H9 (cell line): ENCODE measurements around the gene DOCK1. TPM values are rescaled to one million over a fixed set of nuclear protein-coding genes. Genes with fewer than 3 reads are reported as not detected.

Source experiments
- DNase-seq: peaks from one replicate; pipeline ENCODE4 v3.0.0-alpha.2; 2017
- H2AFZ ChIP-seq: one replicate; pipeline ENCODE4 v1.6.1; 2013; ENCODE audit warnings: mild to moderate bottlenecking, low read length, control low read depth, moderate library complexity
- H2AK5ac ChIP-seq: 2 replicates; pipeline ENCODE4 v1.6.1; 2013; ENCODE audit warnings: low read length, control low read depth, mixed read lengths; ENCODE audit not compliant: insufficient read length
- H2BK120ac ChIP-seq: one replicate; pipeline ENCODE4 v1.6.1; 2013; ENCODE audit warnings: low read depth, mild to moderate bottlenecking, low read length, control low read depth, inconsistent platforms; ENCODE audit not compliant: poor library complexity, severe bottlenecking
- H2BK12ac ChIP-seq: 2 replicates; pipeline ENCODE4 v1.6.1; 2013; ENCODE audit warnings: low read length, control low read depth, mixed read lengths, low read depth; ENCODE audit not compliant: insufficient read length
- H2BK15ac ChIP-seq: 2 replicates; pipeline ENCODE4 v1.6.1; 2013; ENCODE audit warnings: low read depth, low read length, control low read depth
- H2BK20ac ChIP-seq: one replicate; pipeline ENCODE4 v1.6.1; 2013; ENCODE audit warnings: low read depth, mild to moderate bottlenecking, low read length, control low read depth, inconsistent platforms; ENCODE audit not compliant: poor library complexity, severe bottlenecking
- H2BK5ac ChIP-seq: 2 replicates; pipeline ENCODE4 v1.6.1; 2013; ENCODE audit warnings: low read length, control low read depth, mixed read lengths; ENCODE audit not compliant: insufficient read length
- H3K14ac ChIP-seq: 2 replicates; pipeline ENCODE4 v1.6.1; 2013; ENCODE audit warnings: low read length, control low read depth; ENCODE audit not compliant: insufficient read depth
- H3K18ac ChIP-seq: 2 replicates; pipeline ENCODE4 v1.6.1; 2013; ENCODE audit warnings: low read depth, mild to moderate bottlenecking, mixed read lengths, low read length, control low read depth; ENCODE audit not compliant: insufficient read length
- H3K23ac ChIP-seq: 2 replicates; pipeline ENCODE4 v1.6.1; 2013; ENCODE audit warnings: low read length, control low read depth, mixed read lengths, low read depth; ENCODE audit not compliant: insufficient read length
- H3K23me2 ChIP-seq: 2 replicates; pipeline ENCODE4 v1.6.1; 2013; ENCODE audit warnings: low read depth, mild to moderate bottlenecking, mixed read lengths, low read length, control low read depth; ENCODE audit not compliant: insufficient read length, poor library complexity, severe bottlenecking
- H3K27ac ChIP-seq: 2 replicates; pipeline ENCODE4 v1.5.1; 2013; ENCODE audit warnings: low read length, control low read depth, mixed read lengths, low read depth; ENCODE audit not compliant: insufficient read length
- H3K27me3 ChIP-seq: 2 replicates; pipeline ENCODE4 v1.6.1; 2013; ENCODE audit warnings: low read length, control low read depth, inconsistent platforms; ENCODE audit not compliant: insufficient read depth
- H3K4ac ChIP-seq: 2 replicates; pipeline ENCODE4 v1.6.1; 2013; ENCODE audit warnings: low read depth, mild to moderate bottlenecking, control low read depth, inconsistent platforms, low read length, moderate library complexity
- H3K4me1 ChIP-seq: 2 replicates; pipeline ENCODE4 v1.6.1; 2013; ENCODE audit warnings: low read length, control low read depth, inconsistent platforms; ENCODE audit not compliant: insufficient read depth
- H3K4me2 ChIP-seq: 2 replicates; pipeline ENCODE4 v1.6.1; 2013; ENCODE audit warnings: low read length, control low read depth, mixed read lengths; ENCODE audit not compliant: insufficient read length, insufficient read depth
- H3K56ac ChIP-seq: 2 replicates; pipeline ENCODE4 v1.6.1; 2013; ENCODE audit warnings: low read depth, mild to moderate bottlenecking, mixed read lengths, low read length, control low read depth; ENCODE audit not compliant: insufficient read length
- H3K79me1 ChIP-seq: 2 replicates; pipeline ENCODE4 v1.6.1; 2013; ENCODE audit warnings: low read depth, mild to moderate bottlenecking, moderate library complexity, low read length, control low read depth, inconsistent platforms; ENCODE audit not compliant: insufficient read depth, poor library complexity, severe bottlenecking
- H3K79me2 ChIP-seq: 2 replicates; pipeline ENCODE4 v1.6.1; 2013; ENCODE audit warnings: low read length, control low read depth, inconsistent platforms; ENCODE audit not compliant: insufficient read depth
- H3K9ac ChIP-seq: 2 replicates; pipeline ENCODE4 v1.6.1; 2013; ENCODE audit warnings: low read length, control low read depth, mixed read lengths; ENCODE audit not compliant: insufficient read length; ENCODE audit errors: extremely low read depth
- H3K9me3 ChIP-seq: one replicate; pipeline ENCODE4 v1.6.1; 2013; ENCODE audit warnings: low read depth, low read length, inconsistent platforms; ENCODE audit not compliant: control insufficient read depth
- H3T11ph ChIP-seq: one replicate; pipeline ENCODE4 v1.6.1; 2013; ENCODE audit warnings: mild to moderate bottlenecking, low read length, control low read depth, inconsistent platforms
- H4K20me1 ChIP-seq: one replicate; pipeline ENCODE4 v1.6.1; 2013; ENCODE audit not compliant: control insufficient read depth, insufficient read length, insufficient read depth
- H4K5ac ChIP-seq: 2 replicates; pipeline ENCODE4 v1.6.1; 2013; ENCODE audit warnings: low read depth, mild to moderate bottlenecking, mixed read lengths, low read length, control low read depth; ENCODE audit not compliant: insufficient read length
- H4K8ac ChIP-seq: replicated peaks from 2 replicates; pipeline ENCODE4 v1.6.1; 2013; ENCODE audit warnings: low read length, control low read depth, mixed read lengths, low read depth; ENCODE audit not compliant: insufficient read length
- H4K91ac ChIP-seq: 2 replicates; pipeline ENCODE4 v1.6.1; 2013; ENCODE audit warnings: low read depth, mild to moderate bottlenecking, moderate library complexity, mixed read lengths, low read length, control low read depth; ENCODE audit not compliant: insufficient read length
- H3K27ac Mint-ChIP-seq, 3 experiments: 2 replicates in 2 of 3; 3 replicates in 1 of 3; pipeline ENCODE4 v1.8.0; 2020 to 2021; ENCODE audit warnings: mixed read lengths in 3 of 3, mild to moderate bottlenecking in 1 of 3, moderate library complexity in 1 of 3
- H3K27me3 Mint-ChIP-seq: 2 replicates; pipeline ENCODE4 v1.8.0; 2021; ENCODE audit warnings: low read depth, mild to moderate bottlenecking, moderate library complexity, mixed read lengths
- H3K36me3 Mint-ChIP-seq, 3 experiments: 2 replicates in 2 of 3; 3 replicates in 1 of 3; pipeline ENCODE4 v1.8.0; 2020 to 2021; ENCODE audit warnings: low read depth in 3 of 3, mixed read lengths in 3 of 3; ENCODE audit not compliant: insufficient read depth in 1 of 3
- H3K4me1 Mint-ChIP-seq, 2 experiments: 2 replicates each; pipeline ENCODE4 v1.8.0; 2020; ENCODE audit warnings: mixed read lengths in 2 of 2
- H3K4me3 Mint-ChIP-seq, 2 experiments: 2 replicates in 1 of 2; 3 replicates in 1 of 2; pipeline ENCODE4 v1.8.0; 2020 to 2021; ENCODE audit warnings: mild to moderate bottlenecking in 2 of 2, mixed read lengths in 2 of 2, moderate library complexity in 1 of 2
- H3K9me3 Mint-ChIP-seq, 2 experiments: 2 replicates in 1 of 2; 3 replicates in 1 of 2; pipeline ENCODE4 v1.8.0; 2020; ENCODE audit warnings: mild to moderate bottlenecking in 2 of 2, mixed read lengths in 2 of 2, moderate library complexity in 1 of 2
- WGBS: extraction: QIAGEN DNeasy Blood & Tissue Kit; methylation state at CpG from one replicate; pipeline ENCODE4 v1.1.7; 2013; ENCODE audit warnings: missing lambda C conversion rate, low lambda C conversion rate, mixed read lengths; ENCODE audit not compliant: insufficient read length; ENCODE audit errors: extremely low coverage; 5-methylcytosine and 5-hydroxymethylcytosine counted together
- total RNA-seq: library from RNA; stranded (reverse); gene quantifications from 2 replicates; pipeline ENCODE4 v1.2.1, GENCODE V29; 2021
- TF ChIP-seq, protein P1 (sequence below): fragments of 200-600 bp; sonication (generic); conservative IDR thresholded peaks from 3 replicates; pipeline ENCODE4 v1.8.0; 2021; ENCODE audit warnings: antibody characterized with exemption, mild to moderate bottlenecking

Gene DOCK1
- total RNA-seq, 1 experiment from 2014 or later: 57.0 TPM

- Mint-ChIP-seq H3K4me1 (peaks cover 30% of the 10 kb centered on the region in 2 experiments), H3K27me3 (no peaks in the 10 kb centered on the region), H3K36me3 (no peaks in the 10 kb centered on the region; a peak in 1 of 7 replicates), H3K9me3 (no peaks in the 10 kb centered on the region), H3K4me3 (no peak overlapping the region), H3K27ac (peak overlapping the region in 1 of 3 experiments; percentile 49; a peak in 1 of 7 replicates)
- Histone ChIP-seq H3K14ac (no peak overlapping the region), H3K27ac (no peak overlapping the region), H3K9me3 (no peaks in the 10 kb centered on the region), H2AK5ac (no peak overlapping the region), H2BK12ac (no peak overlapping the region), H3K4me1 (peaks cover 2% of the 10 kb centered on the region; the same call in 1 of the 2 replicates), H2BK20ac (no peak overlapping the region), H2BK5ac (no peak overlapping the region), H2BK120ac (no peak overlapping the region), H2AFZ (no peak overlapping the region), H3K23me2 (no peaks in the 10 kb centered on the region), H3K4ac (no peak overlapping the region), H3K56ac (no peak overlapping the region), H3K23ac (no peak overlapping the region), H3K27me3 (no peaks in the 10 kb centered on the region), H3K79me2 (no peaks in the 10 kb centered on the region), H3K79me1 (no peaks in the 10 kb centered on the region), H2BK15ac (no peak overlapping the region), H3T11ph (no peak overlapping the region), H3K4me2 (no peak overlapping the region), H3K9ac (no peak overlapping the region), H4K20me1 (no peaks in the 10 kb centered on the region), H3K18ac (no peak overlapping the region), H4K8ac (no peak overlapping the region), H4K5ac (no peak overlapping the region), H4K91ac (no peak overlapping the region)
- DNase-seq: no peak
- TF ChIP-seq, protein P1, sequence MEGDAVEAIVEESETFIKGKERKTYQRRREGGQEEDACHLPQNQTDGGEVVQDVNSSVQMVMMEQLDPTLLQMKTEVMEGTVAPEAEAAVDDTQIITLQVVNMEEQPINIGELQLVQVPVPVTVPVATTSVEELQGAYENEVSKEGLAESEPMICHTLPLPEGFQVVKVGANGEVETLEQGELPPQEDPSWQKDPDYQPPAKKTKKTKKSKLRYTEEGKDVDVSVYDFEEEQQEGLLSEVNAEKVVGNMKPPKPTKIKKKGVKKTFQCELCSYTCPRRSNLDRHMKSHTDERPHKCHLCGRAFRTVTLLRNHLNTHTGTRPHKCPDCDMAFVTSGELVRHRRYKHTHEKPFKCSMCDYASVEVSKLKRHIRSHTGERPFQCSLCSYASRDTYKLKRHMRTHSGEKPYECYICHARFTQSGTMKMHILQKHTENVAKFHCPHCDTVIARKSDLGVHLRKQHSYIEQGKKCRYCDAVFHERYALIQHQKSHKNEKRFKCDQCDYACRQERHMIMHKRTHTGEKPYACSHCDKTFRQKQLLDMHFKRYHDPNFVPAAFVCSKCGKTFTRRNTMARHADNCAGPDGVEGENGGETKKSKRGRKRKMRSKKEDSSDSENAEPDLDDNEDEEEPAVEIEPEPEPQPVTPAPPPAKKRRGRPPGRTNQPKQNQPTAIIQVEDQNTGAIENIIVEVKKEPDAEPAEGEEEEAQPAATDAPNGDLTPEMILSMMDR: no peak
- no CpG with 5 or more reads among the region's 13 CpGs for WGBS
Observed at GRCh38 chr10:127299956-127300689, 394.9 kb downstream of the DOCK1 start.
